Measurements from ENCODE around the gene CATSPERZ. TPM values are rescaled to one million over a fixed set of nuclear protein-coding genes. Genes with fewer than 3 reads are reported as not detected.
A peak's percentile ranks its signal among the peaks of the same experiment; 100 is the strongest.

Gene CATSPERZ
- polyA plus RNA-seq, 1 donor from 2014 or later: not detected

GRCh38 chr11:64289002-64289564, 11.1 kb upstream of the CATSPERZ start:
- Histone ChIP-seq H3K9me2 (ENCODE audit: insufficient read depth, low read length) (no peaks in the 10 kb centered on the region), H3K79me2 (replicated peaks; ENCODE audit: insufficient read depth, low read length) (peaks cover 2% of the 10 kb centered on the region), H3K4me3 (ENCODE audit: low read length) (no peak overlapping the region), H4K20me1 (ENCODE audit: insufficient read depth) (no peaks in the 10 kb centered on the region), H3K9ac (ENCODE audit: low read length) (no peak overlapping the region), H3K27me3 (ENCODE audit: insufficient read depth, low read depth, low read length) (peaks cover 45% of the 10 kb centered on the region), H3K4me2 (ENCODE audit: low read length) (no peak overlapping the region), H3F3A (ENCODE audit: insufficient read depth, low read length, poor library complexity, severe bottlenecking) (no peaks in the 10 kb centered on the region), H2AFZ (ENCODE audit: low read depth, low read length) (no peak overlapping the region), H3K9me3 (ENCODE audit: low read length) (no peaks in the 10 kb centered on the region), H3K27ac (ENCODE audit: low read length) (no peak overlapping the region), H3K36me3 (ENCODE audit: insufficient read depth, low read length) (no peaks in the 10 kb centered on the region)
- TF ChIP-seq SMC3 (conservative IDR thresholded peaks at IDR 0.05; ENCODE audit: poor library complexity) (no peak), EZH2 (IDR thresholded peaks at IDR 0.05; ENCODE audit: borderline replicate concordance, insufficient read depth, low read length, poor library complexity, severe bottlenecking) (no peak), MXI1 (conservative IDR thresholded peaks at IDR 0.05; ENCODE audit: poor library complexity, severe bottlenecking) (no peak), TAF1 (IDR thresholded peaks at IDR 0.05; ENCODE audit: low read depth) (no peak), RAD21 (conservative IDR thresholded peaks at IDR 0.05) (no peak), EP300 (conservative IDR thresholded peaks at IDR 0.05; ENCODE audit: poor library complexity, severe bottlenecking) (no peak), REST (IDR thresholded peaks at IDR 0.05; ENCODE audit: borderline replicate concordance) (no peak), CTCF (IDR thresholded peaks at IDR 0.05; ENCODE audit: poor library complexity, severe bottlenecking) (no peak), POLR2AphosphoS5 (IDR thresholded peaks at IDR 0.05) (no peak)

- Histone ChIP-seq H4K20me1 (ENCODE audit: insufficient read depth) (no peaks in the 10 kb centered on the region), H3K27ac (ENCODE audit: low read length) (no peak overlapping the region), H3K4me3 (ENCODE audit: low read length) (peak overlapping the region; percentile 69), H3K9me2 (ENCODE audit: insufficient read depth, low read length) (no peaks in the 10 kb centered on the region), H2AFZ (ENCODE audit: low read depth, low read length) (no peak overlapping the region), H3K79me2 (replicated peaks; ENCODE audit: insufficient read depth, low read length) (no peaks in the 10 kb centered on the region), H3K36me3 (ENCODE audit: insufficient read depth, low read length) (no peaks in the 10 kb centered on the region), H3K27me3 (ENCODE audit: insufficient read depth, low read depth, low read length) (peaks cover 58% of the 10 kb centered on the region), H3K9me3 (ENCODE audit: low read length) (no peaks in the 10 kb centered on the region), H3K9ac (ENCODE audit: low read length) (peak overlapping the region; percentile 68), H3F3A (ENCODE audit: insufficient read depth, low read length, poor library complexity, severe bottlenecking) (no peaks in the 10 kb centered on the region), H3K4me2 (ENCODE audit: low read length) (peak overlapping the region; percentile 39)
- TF ChIP-seq MXI1 (conservative IDR thresholded peaks at IDR 0.05; ENCODE audit: poor library complexity, severe bottlenecking) (no peak), CTCF (IDR thresholded peaks at IDR 0.05; ENCODE audit: poor library complexity, severe bottlenecking) (no peak), RAD21 (conservative IDR thresholded peaks at IDR 0.05) (no peak), EP300 (conservative IDR thresholded peaks at IDR 0.05; ENCODE audit: poor library complexity, severe bottlenecking) (no peak), REST (IDR thresholded peaks at IDR 0.05; ENCODE audit: borderline replicate concordance) (no peak), EZH2 (IDR thresholded peaks at IDR 0.05; ENCODE audit: borderline replicate concordance, insufficient read depth, low read length, poor library complexity, severe bottlenecking) (no peak), SMC3 (conservative IDR thresholded peaks at IDR 0.05; ENCODE audit: poor library complexity) (no peak), POLR2AphosphoS5 (IDR thresholded peaks at IDR 0.05) (no peak)
Measured at GRCh38 chr11:64290352-64291261, 9.6 kb upstream of the CATSPERZ start.

All from neural cell (in vitro differentiated cells).